Measurements from ENCODE around the gene IL18.
"Not testable (repeated sequence)": the region's sequence is repeated elsewhere in the genome, so short reads cannot be mapped to it uniquely, and the experiment has no call there.

DNA sequence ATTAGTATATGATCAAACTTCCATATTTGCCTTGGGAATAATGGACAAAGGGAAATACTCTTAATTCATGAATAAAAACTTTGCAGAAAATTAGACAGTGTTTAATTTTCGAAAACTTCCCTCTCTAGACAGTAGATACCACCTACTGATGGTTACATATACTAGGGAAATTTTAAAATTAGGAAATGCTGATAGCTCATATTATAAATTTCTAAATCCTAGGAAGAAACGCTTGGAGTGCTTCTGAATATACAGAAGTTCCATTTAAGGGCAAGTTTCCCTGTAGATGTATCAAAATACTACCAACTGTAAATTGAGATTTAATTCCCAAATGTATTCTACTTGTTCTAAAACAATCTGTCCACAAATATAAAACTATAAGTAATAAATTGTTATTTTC lies 68.6 kb downstream of the IL18 start:
- TF ChIP-seq POLR2A (IDR thresholded peaks at IDR 0.05): not testable (repeated sequence)
- TF ChIP-seq, protein P1, sequence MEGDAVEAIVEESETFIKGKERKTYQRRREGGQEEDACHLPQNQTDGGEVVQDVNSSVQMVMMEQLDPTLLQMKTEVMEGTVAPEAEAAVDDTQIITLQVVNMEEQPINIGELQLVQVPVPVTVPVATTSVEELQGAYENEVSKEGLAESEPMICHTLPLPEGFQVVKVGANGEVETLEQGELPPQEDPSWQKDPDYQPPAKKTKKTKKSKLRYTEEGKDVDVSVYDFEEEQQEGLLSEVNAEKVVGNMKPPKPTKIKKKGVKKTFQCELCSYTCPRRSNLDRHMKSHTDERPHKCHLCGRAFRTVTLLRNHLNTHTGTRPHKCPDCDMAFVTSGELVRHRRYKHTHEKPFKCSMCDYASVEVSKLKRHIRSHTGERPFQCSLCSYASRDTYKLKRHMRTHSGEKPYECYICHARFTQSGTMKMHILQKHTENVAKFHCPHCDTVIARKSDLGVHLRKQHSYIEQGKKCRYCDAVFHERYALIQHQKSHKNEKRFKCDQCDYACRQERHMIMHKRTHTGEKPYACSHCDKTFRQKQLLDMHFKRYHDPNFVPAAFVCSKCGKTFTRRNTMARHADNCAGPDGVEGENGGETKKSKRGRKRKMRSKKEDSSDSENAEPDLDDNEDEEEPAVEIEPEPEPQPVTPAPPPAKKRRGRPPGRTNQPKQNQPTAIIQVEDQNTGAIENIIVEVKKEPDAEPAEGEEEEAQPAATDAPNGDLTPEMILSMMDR (IDR thresholded peaks at IDR 0.05): not testable (repeated sequence)
